ENCODE data around the gene MSH3.

MSH3 gene

GRCh38 chr5:80631278-80632259, 22.9 kb upstream of the MSH3 start:
- Histone ChIP-seq H3K9me2 (replicated peaks; ENCODE audit: control insufficient read depth, low read length) (no peaks in the 10 kb centered on the region), H3K9me3 (ENCODE audit: control insufficient read depth, insufficient read depth, low read length) (no peaks in the 10 kb centered on the region), H3K4me2 (ENCODE audit: low read length) (no peak overlapping the region), H3F3A (ENCODE audit: control insufficient read depth, insufficient read depth) (peaks cover 4% of the 10 kb centered on the region; the same call in 1 of the 2 replicates), H3K36me3 (ENCODE audit: control insufficient read depth, low read length) (peaks cover 72% of the 10 kb centered on the region), H3K4me1 (ENCODE audit: control insufficient read depth, low read length) (peaks cover 32% of the 10 kb centered on the region), H4K20me1 (ENCODE audit: control insufficient read depth, insufficient read depth, low read depth, low read length) (peaks cover 3% of the 10 kb centered on the region; the same call in 1 of the 2 replicates), H3K27me3 (ENCODE audit: control insufficient read depth, low read length) (no peaks in the 10 kb centered on the region), H3K79me2 (ENCODE audit: control insufficient read depth, low read length) (no peaks in the 10 kb centered on the region), H3K27ac (ENCODE audit: low read depth, low read length) (no peak overlapping the region), H3K4me3 (ENCODE audit: low read length) (no peak overlapping the region)
- no peak for TF ChIP-seq EZH2phosphoT487 (IDR thresholded peaks at IDR 0.05; ENCODE audit: borderline replicate concordance, low read length)

- no peaks in the 10 kb centered on the region for H3K9me3 ChIP-seq (ENCODE audit: control insufficient read depth, insufficient read depth, low read length)
- peaks cover 83% of the 10 kb centered on the region for H3K36me3 ChIP-seq (ENCODE audit: control insufficient read depth, low read length)
- peaks cover 3% of the 10 kb centered on the region; the same call in 1 of the 2 replicates for H3K79me2 ChIP-seq (ENCODE audit: control insufficient read depth, low read length)
- H3K4me2 ChIP-seq (ENCODE audit: low read length), result no peak overlapping the region
- no peaks in the 10 kb centered on the region for H3K27me3 ChIP-seq (ENCODE audit: control insufficient read depth, low read length)
- H3K27ac ChIP-seq (ENCODE audit: low read depth, low read length), result no peak overlapping the region
- H3F3A ChIP-seq (ENCODE audit: control insufficient read depth, insufficient read depth), result peaks cover 4% of the 10 kb centered on the region; the same call in 1 of the 2 replicates
- H3K4me1 ChIP-seq (ENCODE audit: control insufficient read depth, low read length), result peaks cover 32% of the 10 kb centered on the region
- TF ChIP-seq EZH2phosphoT487 (IDR thresholded peaks at IDR 0.05; ENCODE audit: borderline replicate concordance, low read length) (no peak), CTCF (IDR thresholded peaks at IDR 0.05; ENCODE audit: low read depth, low read length, poor library complexity, severe bottlenecking) (no peak)
- H4K20me1 ChIP-seq (ENCODE audit: control insufficient read depth, insufficient read depth, low read depth, low read length), result peaks cover 3% of the 10 kb centered on the region; the same call in 1 of the 2 replicates
- H3K9me2 ChIP-seq (replicated peaks; ENCODE audit: control insufficient read depth, low read length), result no peaks in the 10 kb centered on the region
- H3K4me3 ChIP-seq (ENCODE audit: low read length), result no peak overlapping the region
Measured at GRCh38 chr5:80632700-80633099, 21.8 kb upstream of the MSH3 start.

GRCh38 chr5:80634193-80634592, 20.3 kb upstream of the MSH3 start:
- no peak for TF ChIP-seq EZH2phosphoT487 (IDR thresholded peaks at IDR 0.05; ENCODE audit: borderline replicate concordance, low read length)
- TF ChIP-seq CTCF (IDR thresholded peaks at IDR 0.05; ENCODE audit: low read depth, low read length, poor library complexity, severe bottlenecking), result no peak
- Histone ChIP-seq H3K4me1 (ENCODE audit: control insufficient read depth, low read length) (peaks cover 32% of the 10 kb centered on the region), H3K36me3 (ENCODE audit: control insufficient read depth, low read length) (peaks cover 94% of the 10 kb centered on the region)

GRCh38 chr5:80641353-80641752, 13.1 kb upstream of the MSH3 start:
- H3K27me3 ChIP-seq (ENCODE audit: control insufficient read depth, low read length), result no peaks in the 10 kb centered on the region
- peaks cover 74% of the 10 kb centered on the region for H3K79me2 ChIP-seq (ENCODE audit: control insufficient read depth, low read length)
- TF ChIP-seq EZH2phosphoT487 (IDR thresholded peaks at IDR 0.05; ENCODE audit: borderline replicate concordance, low read length), result no peak
- H3K4me1 ChIP-seq (ENCODE audit: control insufficient read depth, low read length), result no peaks in the 10 kb centered on the region
- H3K9me3 ChIP-seq (ENCODE audit: control insufficient read depth, insufficient read depth, low read length), result no peaks in the 10 kb centered on the region
- no peak overlapping the region for H3K27ac ChIP-seq (ENCODE audit: low read depth, low read length)
- no peaks in the 10 kb centered on the region for H4K20me1 ChIP-seq (ENCODE audit: control insufficient read depth, insufficient read depth, low read depth, low read length)
- H3K9me2 ChIP-seq (replicated peaks; ENCODE audit: control insufficient read depth, low read length), result no peaks in the 10 kb centered on the region
- H3F3A ChIP-seq (ENCODE audit: control insufficient read depth, insufficient read depth), result no peaks in the 10 kb centered on the region
- H3K4me2 ChIP-seq (ENCODE audit: low read length), result no peak overlapping the region
- peaks cover 88% of the 10 kb centered on the region for H3K36me3 ChIP-seq (ENCODE audit: control insufficient read depth, low read length)
- H3K4me3 ChIP-seq (ENCODE audit: low read length), result no peak overlapping the region

More at GRCh38 chr5:80634193-80634592, 20.3 kb upstream of the MSH3 start:
- H3F3A ChIP-seq (ENCODE audit: control insufficient read depth, insufficient read depth), result peaks cover 4% of the 10 kb centered on the region; the same call in 1 of the 2 replicates
- no peaks in the 10 kb centered on the region for H3K9me3 ChIP-seq (ENCODE audit: control insufficient read depth, insufficient read depth, low read length)
- H3K27me3 ChIP-seq (ENCODE audit: control insufficient read depth, low read length), result no peaks in the 10 kb centered on the region
- H3K4me3 ChIP-seq (ENCODE audit: low read length), result no peak overlapping the region
- H4K20me1 ChIP-seq (ENCODE audit: control insufficient read depth, insufficient read depth, low read depth, low read length), result peaks cover 3% of the 10 kb centered on the region; the same call in 1 of the 2 replicates
- H3K9me2 ChIP-seq (replicated peaks; ENCODE audit: control insufficient read depth, low read length), result no peaks in the 10 kb centered on the region
- no peak overlapping the region for H3K27ac ChIP-seq (ENCODE audit: low read depth, low read length)
- no peak overlapping the region for H3K4me2 ChIP-seq (ENCODE audit: low read length)
- H3K79me2 ChIP-seq (ENCODE audit: control insufficient read depth, low read length), result peaks cover 8% of the 10 kb centered on the region
